Endothelial cell (in vitro differentiated cells): Measurements from ENCODE around the gene SAMD4A. TPM values are rescaled to one million over a fixed set of nuclear protein-coding genes. Genes with fewer than 3 reads are reported as not detected.

ENCODE experiments used
- DNase-seq: peaks from one replicate; pipeline ENCODE4 v3.0.0; 2021; ENCODE audit warnings: low spot score
- H3K27ac Mint-ChIP-seq: one replicate; pipeline ENCODE4 v1.8.0; 2021; ENCODE audit warnings: mixed read lengths, inconsistent platforms; ENCODE audit not compliant: unreplicated experiment
- H3K27me3 Mint-ChIP-seq: one replicate; pipeline ENCODE4 v1.8.0; 2021; ENCODE audit warnings: mild to moderate bottlenecking, moderate library complexity, mixed read lengths, inconsistent platforms; ENCODE audit not compliant: unreplicated experiment
- H3K36me3 Mint-ChIP-seq: one replicate; pipeline ENCODE4 v1.8.0; 2021; ENCODE audit warnings: mild to moderate bottlenecking, low read depth, mixed read lengths, inconsistent platforms; ENCODE audit not compliant: unreplicated experiment
- H3K4me1 Mint-ChIP-seq: one replicate; pipeline ENCODE4 v1.8.0; 2021; ENCODE audit warnings: mild to moderate bottlenecking, mixed read lengths, inconsistent platforms; ENCODE audit not compliant: unreplicated experiment
- H3K4me3 Mint-ChIP-seq: one replicate; pipeline ENCODE4 v1.8.0; 2021; ENCODE audit warnings: mild to moderate bottlenecking, mixed read lengths, inconsistent platforms; ENCODE audit not compliant: unreplicated experiment
- H3K9me3 Mint-ChIP-seq: one replicate; pipeline ENCODE4 v1.8.0; 2021; ENCODE audit warnings: mixed read lengths, inconsistent platforms; ENCODE audit not compliant: unreplicated experiment
- CTCF ChIP-seq: fragments of 200-600 bp; sonication (generic); IDR thresholded peaks from one replicate; pipeline ENCODE4 v1.5.0; 2021; ENCODE audit warnings: antibody characterized with exemption; ENCODE audit not compliant: unreplicated experiment
- total RNA-seq: library from RNA; stranded (reverse); fragmentation: NEBNext Ultra II Directional; extraction: Animal tissue kit (Norgen Biotek cat#: 25700); gene quantifications from one replicate; pipeline ENCODE4 v1.2.1, GENCODE V29; 2021; ENCODE audit not compliant: unreplicated experiment

Gene SAMD4A
- total RNA-seq, 1 donor from 2014 or later: 9.2 TPM

DNA sequence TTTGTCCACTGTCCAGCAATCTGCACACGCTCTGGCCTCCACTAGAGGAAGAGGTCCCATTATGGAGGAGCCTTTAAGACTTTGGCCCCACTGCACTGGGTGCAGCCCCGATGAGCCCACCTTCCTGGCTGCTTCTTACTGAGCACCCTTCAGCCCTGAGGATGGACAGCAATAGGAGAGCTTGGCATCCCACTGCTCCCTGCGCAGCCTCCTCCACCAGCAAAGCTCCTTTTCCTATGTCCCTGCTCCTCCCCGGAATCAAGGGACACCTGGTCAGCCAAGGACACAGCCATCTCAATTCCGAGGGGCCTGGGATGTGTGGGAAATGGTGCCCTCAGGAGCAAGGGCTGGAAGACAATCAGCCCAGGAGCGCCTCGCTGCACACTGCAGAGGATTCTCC lies 241.0 kb downstream of the SAMD4A start:
- no peak for TF ChIP-seq CTCF
- no peak for DNase-seq
- no peaks in the 10 kb centered on the region for H3K4me1 Mint-ChIP-seq
- no peak overlapping the region for H3K4me3 Mint-ChIP-seq
- no peak overlapping the region for H3K27ac Mint-ChIP-seq
- no peaks in the 10 kb centered on the region for H3K36me3 Mint-ChIP-seq
- no peaks in the 10 kb centered on the region for H3K9me3 Mint-ChIP-seq
- H3K27me3 Mint-ChIP-seq: peaks cover 1% of the 10 kb centered on the region

DNA sequence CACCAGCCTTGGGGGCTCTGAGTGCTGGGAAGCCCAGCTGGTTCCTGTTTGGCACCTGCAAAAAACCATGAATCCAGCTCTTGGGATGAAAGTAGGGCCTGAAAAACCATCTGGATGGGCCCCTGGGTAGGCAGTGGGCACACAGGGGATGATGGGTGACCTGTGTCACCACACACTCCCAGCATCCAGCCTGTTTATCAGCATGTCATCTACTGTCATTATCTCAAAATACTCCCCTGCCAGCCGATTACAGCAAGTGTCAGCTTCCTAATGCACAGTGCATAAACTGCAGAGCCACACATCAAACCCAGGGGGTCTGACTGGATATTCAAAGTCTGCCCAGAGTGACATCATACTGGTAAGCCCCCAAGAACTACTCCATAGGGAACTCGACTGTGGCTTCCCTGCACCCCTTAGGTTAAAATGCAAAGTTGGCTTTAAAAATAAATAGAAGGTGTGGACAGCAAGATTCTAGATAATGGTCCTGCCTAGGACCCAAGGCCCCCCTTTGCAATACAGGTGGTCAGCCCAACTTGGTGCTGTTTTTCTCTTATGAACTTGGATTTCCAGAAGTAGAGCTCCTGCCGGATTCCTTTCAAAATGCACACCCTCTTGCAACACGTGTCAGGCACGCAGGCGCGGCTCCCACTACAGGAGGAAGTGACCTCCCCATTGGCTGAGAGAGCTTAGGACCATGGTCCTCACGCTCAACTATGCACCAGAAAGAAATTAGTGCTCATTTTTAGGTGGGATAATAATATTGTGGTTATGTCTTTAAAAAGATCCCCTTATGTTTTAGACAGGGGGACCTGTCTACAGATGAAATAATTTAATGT lies 241.6 kb downstream of the SAMD4A start:
- no peak for TF ChIP-seq CTCF
- DNase-seq: no peak
- H3K4me3 Mint-ChIP-seq: no peak overlapping the region
- no peaks in the 10 kb centered on the region for H3K4me1 Mint-ChIP-seq
- no peak overlapping the region for H3K27ac Mint-ChIP-seq
- no peaks in the 10 kb centered on the region for H3K36me3 Mint-ChIP-seq
- peaks cover 1% of the 10 kb centered on the region for H3K27me3 Mint-ChIP-seq
- no peaks in the 10 kb centered on the region for H3K9me3 Mint-ChIP-seq

- no peak for TF ChIP-seq CTCF
- Mint-ChIP-seq H3K4me3 (no peak overlapping the region), H3K9me3 (no peaks in the 10 kb centered on the region), H3K4me1 (no peaks in the 10 kb centered on the region), H3K27ac (no peak overlapping the region), H3K27me3 (peaks cover 1% of the 10 kb centered on the region), H3K36me3 (no peaks in the 10 kb centered on the region)
- no peak for DNase-seq
Observed at GRCh38 chr14:54809767-54810166, 242.8 kb downstream of the SAMD4A start.

DNA sequence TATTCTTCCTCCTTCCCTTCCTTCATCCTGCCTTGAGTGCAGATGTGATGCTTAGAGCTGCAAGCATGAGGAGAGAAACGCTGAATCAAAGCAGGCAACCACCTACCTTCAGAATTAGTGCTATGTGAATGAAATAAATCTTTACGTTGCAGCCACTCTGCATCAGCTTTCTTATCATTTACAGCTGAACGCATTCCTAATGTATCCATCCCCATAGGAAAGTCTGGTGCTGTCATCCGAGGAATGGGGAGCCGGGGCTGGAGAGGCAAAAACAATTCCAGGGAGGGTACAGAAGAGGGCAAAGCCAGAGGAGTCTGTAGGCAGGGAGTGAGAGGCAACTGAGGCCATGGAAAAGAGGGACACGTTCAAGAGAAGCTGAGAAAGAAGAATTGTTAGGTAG lies 245.7 kb downstream of the SAMD4A start:
- Mint-ChIP-seq H3K36me3 (no peaks in the 10 kb centered on the region), H3K9me3 (no peaks in the 10 kb centered on the region), H3K4me3 (no peak overlapping the region), H3K4me1 (no peaks in the 10 kb centered on the region), H3K27ac (no peak overlapping the region), H3K27me3 (no peaks in the 10 kb centered on the region)
- no peak for DNase-seq
- TF ChIP-seq CTCF: no peak

DNA sequence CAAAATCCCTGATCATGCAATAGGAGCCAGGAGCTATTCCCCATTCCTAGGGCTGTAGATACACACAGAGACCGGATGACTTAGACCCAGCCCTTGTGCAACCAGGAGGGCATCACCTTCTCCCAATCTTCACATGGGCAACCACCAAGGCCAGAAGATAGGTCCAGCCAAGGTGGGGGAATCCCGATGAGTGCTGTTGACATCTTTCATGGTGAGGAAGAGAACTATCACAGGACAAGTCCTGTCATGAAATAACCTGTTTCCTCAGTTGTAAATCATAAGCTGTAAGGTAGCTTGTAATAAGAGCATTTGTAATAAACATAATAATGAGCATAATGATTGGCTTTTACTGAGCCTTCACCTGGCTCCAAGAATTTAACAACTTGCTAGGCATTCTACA lies 246.2 kb downstream of the SAMD4A start:
- no peaks in the 10 kb centered on the region for H3K36me3 Mint-ChIP-seq
- no peak for TF ChIP-seq CTCF
- no peaks in the 10 kb centered on the region for H3K4me1 Mint-ChIP-seq
- H3K9me3 Mint-ChIP-seq: no peaks in the 10 kb centered on the region
- H3K4me3 Mint-ChIP-seq: no peak overlapping the region
- no peak overlapping the region for H3K27ac Mint-ChIP-seq
- no peaks in the 10 kb centered on the region for H3K27me3 Mint-ChIP-seq
- no peak for DNase-seq
